Measurements from ENCODE around the gene OR6B1. TPM values are rescaled to one million over a fixed set of nuclear protein-coding genes. Genes with fewer than 3 reads are reported as not detected.

OR6B1 gene
- total RNA-seq, 1 experiment from 2014 or later, result not detected

DNA sequence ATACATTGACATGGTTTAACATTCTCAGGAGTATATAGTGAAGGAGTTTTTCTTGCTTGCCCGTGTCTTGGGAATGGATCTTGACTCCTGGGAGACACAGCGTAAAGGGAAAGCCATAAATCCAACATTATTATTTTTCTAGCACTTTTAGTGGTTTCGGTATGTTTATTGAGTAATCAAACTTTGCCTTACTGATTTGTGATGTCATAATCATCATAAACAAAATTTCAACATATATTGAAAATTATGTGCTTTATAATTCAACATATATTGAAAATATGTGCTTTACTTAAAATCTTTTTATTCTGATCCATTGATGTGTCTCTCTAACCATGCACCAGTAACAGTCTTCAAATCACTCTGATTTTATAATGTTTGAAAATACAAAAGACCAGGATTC is 28.4 kb downstream of the OR6B1 start:
- Histone ChIP-seq H3K9me3 (no peaks in the 10 kb centered on the region), H3K4me1 (peaks cover 40% of the 10 kb centered on the region), H3K36me3 (ENCODE audit: control insufficient read depth, insufficient read depth, low read length) (no peaks in the 10 kb centered on the region), H3K4me3 (ENCODE audit: low read depth, low read length) (no peak overlapping the region), H3K27me3 (replicated peaks; ENCODE audit: control insufficient read depth, insufficient read depth, low read length) (no peaks in the 10 kb centered on the region)
- BruUV-seq (replicated peaks), result no TSS peak
- peaks cover 27% of the 10 kb centered on the region for H3K4me1 Mint-ChIP-seq (ENCODE audit: low read depth, unreplicated experiment)
- H3K36me3 Mint-ChIP-seq (ENCODE audit: insufficient read depth, unreplicated experiment), result no peaks in the 10 kb centered on the region
- no peak overlapping the region for H3K4me3 Mint-ChIP-seq (ENCODE audit: unreplicated experiment)
- TF ChIP-seq, protein P1, sequence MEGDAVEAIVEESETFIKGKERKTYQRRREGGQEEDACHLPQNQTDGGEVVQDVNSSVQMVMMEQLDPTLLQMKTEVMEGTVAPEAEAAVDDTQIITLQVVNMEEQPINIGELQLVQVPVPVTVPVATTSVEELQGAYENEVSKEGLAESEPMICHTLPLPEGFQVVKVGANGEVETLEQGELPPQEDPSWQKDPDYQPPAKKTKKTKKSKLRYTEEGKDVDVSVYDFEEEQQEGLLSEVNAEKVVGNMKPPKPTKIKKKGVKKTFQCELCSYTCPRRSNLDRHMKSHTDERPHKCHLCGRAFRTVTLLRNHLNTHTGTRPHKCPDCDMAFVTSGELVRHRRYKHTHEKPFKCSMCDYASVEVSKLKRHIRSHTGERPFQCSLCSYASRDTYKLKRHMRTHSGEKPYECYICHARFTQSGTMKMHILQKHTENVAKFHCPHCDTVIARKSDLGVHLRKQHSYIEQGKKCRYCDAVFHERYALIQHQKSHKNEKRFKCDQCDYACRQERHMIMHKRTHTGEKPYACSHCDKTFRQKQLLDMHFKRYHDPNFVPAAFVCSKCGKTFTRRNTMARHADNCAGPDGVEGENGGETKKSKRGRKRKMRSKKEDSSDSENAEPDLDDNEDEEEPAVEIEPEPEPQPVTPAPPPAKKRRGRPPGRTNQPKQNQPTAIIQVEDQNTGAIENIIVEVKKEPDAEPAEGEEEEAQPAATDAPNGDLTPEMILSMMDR (IDR thresholded peaks at IDR 0.05; ENCODE audit: insufficient read depth in 1 of 2, low read depth in 1 of 2, low read length in 1 of 2, severe bottlenecking in 1 of 2, unreplicated experiment in 1 of 2), result no peak
- intact Hi-C loops (cut with micrococcal nuclease; ENCODE audit: unreplicated experiment), result loop anchor here (5.0 kb wide), 1 partner anchor 291 kb away; no protein-coding TSS in a partner anchor
- no peaks in the 10 kb centered on the region for H3K27me3 Mint-ChIP-seq (ENCODE audit: insufficient read depth, unreplicated experiment)
- POLR2A ChIA-PET, result no interaction called here
- no peak for DNase-seq
- H3K27ac Mint-ChIP-seq (ENCODE audit: unreplicated experiment), result no peak overlapping the region
- H3K9me3 Mint-ChIP-seq (ENCODE audit: unreplicated experiment), result no peaks in the 10 kb centered on the region
- CTCF ChIA-PET, result interaction anchor here (1.3 kb wide), 1 partner anchor 127 kb away, joined by 6 read pairs; the partner anchor contains the start of gene TCAF1

DNA sequence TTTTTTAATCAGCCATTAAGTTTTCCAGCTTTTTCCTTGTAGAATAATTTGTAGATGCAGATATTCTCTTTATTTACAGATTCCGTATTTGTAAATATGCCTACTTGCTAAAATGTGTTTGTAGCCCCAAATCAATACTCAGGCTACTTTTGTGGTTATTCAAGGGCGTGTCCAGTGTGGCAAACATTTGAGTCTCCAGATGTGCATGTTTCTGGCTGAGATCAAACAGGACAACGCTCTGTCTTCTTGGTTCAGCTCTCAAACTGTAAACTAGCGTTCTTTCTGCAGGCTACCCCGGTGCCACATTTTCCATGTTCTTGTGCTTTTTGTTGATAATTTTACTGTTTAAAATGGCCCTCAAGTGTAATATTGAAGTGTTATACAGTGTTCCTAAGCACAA is 32.4 kb downstream of the OR6B1 start:
- intact Hi-C loops (cut with micrococcal nuclease; ENCODE audit: unreplicated experiment), result loop anchor here (2.0 kb wide), 1 partner anchor 26 kb away; no protein-coding TSS in a partner anchor
- ChIA-PET POLR2A (no interaction called here), CTCF (interaction anchor here (1.3 kb wide), 1 partner anchor 95 kb away, joined by 4 read pairs; no protein-coding TSS in a partner anchor)
- Mint-ChIP-seq H3K9me3 (ENCODE audit: unreplicated experiment) (no peaks in the 10 kb centered on the region), H3K27ac (ENCODE audit: unreplicated experiment) (no peak overlapping the region), H3K27me3 (ENCODE audit: insufficient read depth, unreplicated experiment) (no peaks in the 10 kb centered on the region), H3K4me1 (ENCODE audit: low read depth, unreplicated experiment) (peaks cover 27% of the 10 kb centered on the region), H3K36me3 (ENCODE audit: insufficient read depth, unreplicated experiment) (no peaks in the 10 kb centered on the region), H3K4me3 (ENCODE audit: unreplicated experiment) (no peak overlapping the region)
- H3K4me1 ChIP-seq, result peaks cover 32% of the 10 kb centered on the region
- no peaks in the 10 kb centered on the region for H3K9me3 ChIP-seq
- BruUV-seq (replicated peaks), result no TSS peak
- DNase-seq, result no peak
- no peaks in the 10 kb centered on the region for H3K36me3 ChIP-seq (ENCODE audit: control insufficient read depth, insufficient read depth, low read length)
- TF ChIP-seq, protein P1 (IDR thresholded peaks at IDR 0.05; ENCODE audit: insufficient read depth in 1 of 2, low read depth in 1 of 2, low read length in 1 of 2, severe bottlenecking in 1 of 2, unreplicated experiment in 1 of 2), result no peak
- no peaks in the 10 kb centered on the region for H3K27me3 ChIP-seq (replicated peaks; ENCODE audit: control insufficient read depth, insufficient read depth, low read length)
- no peak overlapping the region for H3K4me3 ChIP-seq (ENCODE audit: low read depth, low read length)

DNA sequence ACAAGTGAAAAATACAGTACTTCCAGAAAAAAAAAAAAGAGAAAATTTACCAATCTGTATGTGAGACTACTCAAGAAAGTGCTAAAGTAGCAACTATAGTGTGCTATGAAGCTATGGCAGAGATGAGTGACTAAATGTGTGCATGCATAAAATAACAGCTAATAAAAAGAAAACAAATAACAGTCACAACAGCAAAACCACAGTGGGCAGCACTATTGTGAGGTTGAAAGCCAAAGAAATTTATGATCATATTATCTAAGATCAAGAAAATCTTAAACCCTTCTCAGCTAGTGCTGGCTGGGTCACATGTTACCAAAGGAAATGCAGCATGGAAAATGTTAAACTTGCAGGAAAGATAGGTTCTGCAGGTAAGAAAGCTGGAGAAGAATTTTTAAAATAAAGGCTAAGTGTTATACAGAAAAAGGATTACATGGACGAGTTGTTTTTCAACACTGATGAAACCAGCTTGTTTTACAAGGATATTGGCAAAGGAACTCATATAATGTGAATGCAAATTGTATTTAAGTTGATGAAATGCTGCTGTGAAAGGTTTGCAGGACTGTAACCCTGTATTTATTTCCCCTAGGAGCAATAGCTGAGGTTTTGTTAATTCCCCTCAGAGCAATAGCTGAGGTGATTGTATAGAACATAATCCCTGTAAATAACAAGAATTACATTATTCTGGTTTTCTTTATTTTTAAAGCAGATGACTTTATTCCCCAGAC is 33.0 kb downstream of the OR6B1 start:
- no peak for DNase-seq
- Histone ChIP-seq H3K4me1 (peaks cover 32% of the 10 kb centered on the region), H3K27me3 (replicated peaks; ENCODE audit: control insufficient read depth, insufficient read depth, low read length) (no peaks in the 10 kb centered on the region), H3K4me3 (ENCODE audit: low read depth, low read length) (no peak overlapping the region), H3K36me3 (ENCODE audit: control insufficient read depth, insufficient read depth, low read length) (no peaks in the 10 kb centered on the region), H3K9me3 (no peaks in the 10 kb centered on the region)
- BruUV-seq (replicated peaks), result no TSS peak
- H3K4me1 Mint-ChIP-seq (ENCODE audit: low read depth, unreplicated experiment), result peaks cover 27% of the 10 kb centered on the region
- H3K36me3 Mint-ChIP-seq (ENCODE audit: insufficient read depth, unreplicated experiment), result no peaks in the 10 kb centered on the region
- intact Hi-C loops (cut with micrococcal nuclease; ENCODE audit: unreplicated experiment), result loop anchor here (2.0 kb wide), 1 partner anchor 26 kb away; no protein-coding TSS in a partner anchor
- TF ChIP-seq, protein P1 (IDR thresholded peaks at IDR 0.05; ENCODE audit: insufficient read depth in 1 of 2, low read depth in 1 of 2, low read length in 1 of 2, severe bottlenecking in 1 of 2, unreplicated experiment in 1 of 2), result no peak
- no peaks in the 10 kb centered on the region for H3K9me3 Mint-ChIP-seq (ENCODE audit: unreplicated experiment)
- ChIA-PET CTCF (interaction anchor here (0.6 to 1.3 kb wide), 2 partner anchors 95 to 131 kb away, joined by 4 read pairs; partner anchors contain the start of gene TCAF1), POLR2A (no interaction called here)
- no peaks in the 10 kb centered on the region for H3K27me3 Mint-ChIP-seq (ENCODE audit: insufficient read depth, unreplicated experiment)
- no peak overlapping the region for H3K27ac Mint-ChIP-seq (ENCODE audit: unreplicated experiment)
- no peak overlapping the region for H3K4me3 Mint-ChIP-seq (ENCODE audit: unreplicated experiment)

Measured in Caco-2 (cell line).